Breast epithelium (tissue), 3 donors: Measurements from ENCODE around the gene TXNRD1.

Experiments used
- CTCF ChIP-seq, 3 donors: fragments of 450-650 bp; IDR thresholded peaks; one replicate each; pipeline ENCODE4 v1.5.1; 2016 to 2017; ENCODE audit warnings: antibody characterized with exemption in 3 of 3, mild to moderate bottlenecking in 3 of 3, moderate library complexity in 3 of 3
- POLR2AphosphoS5 ChIP-seq, 3 donors: sonication (generic); formaldehyde crosslinking; IDR thresholded peaks; one replicate each; pipeline ENCODE4 v1.6.1; 2017; ENCODE audit warnings: antibody characterized with exemption in 3 of 3

- TF ChIP-seq POLR2AphosphoS5 (IDR thresholded peaks at IDR 0.05) (no peak), CTCF (IDR thresholded peaks at IDR 0.05) (no peak)
Observed at GRCh38 chr12:104365921-104366410, 150.4 kb downstream of the TXNRD1 start.
